ENCODE results near the gene UBL7.
A peak's percentile ranks its signal among the peaks of the same experiment; 100 is the strongest.

UBL7 gene

GRCh38 chr15:74438721-74439316 is 22.1 kb downstream of the UBL7 start:
- DNase-seq: peak; percentile 86

- no peak for DNase-seq
These were observed 22.8 kb downstream of the UBL7 start for GRCh38 chr15:74438206-74438605.

GRCh38 chr15:74434263-74435136 is 26.5 kb downstream of the UBL7 start:
- peak; percentile 26 for DNase-seq

GRCh38 chr15:74433592-74434262 is 27.2 kb downstream of the UBL7 start, which contains the start of gene SEMA7A:
SEMA7A (minus strand) TSS chr15:74433958; CDS start chr15:74433918, 40 bp downstream.
- peak; percentile 85 for DNase-seq

GRCh38 chr15:74432968-74433591 is 27.9 kb downstream of the UBL7 start:
- DNase-seq: no peak

- DNase-seq: no peak
These were observed 28.5 kb downstream of the UBL7 start for GRCh38 chr15:74432271-74432967.

GRCh38 chr15:74431645-74432044 is 29.3 kb downstream of the UBL7 start:
- DNase-seq: no peak

GRCh38 chr15:74431116-74431515 is 29.8 kb downstream of the UBL7 start:
- no peak for DNase-seq

- DNase-seq: no peak
These were observed 30.4 kb downstream of the UBL7 start for GRCh38 chr15:74430510-74430951.

- no peak for DNase-seq
These were observed 31.1 kb downstream of the UBL7 start for GRCh38 chr15:74429781-74430400.

GRCh38 chr15:74428970-74429780 is 31.8 kb downstream of the UBL7 start:
- no peak for DNase-seq

GRCh38 chr15:74428442-74428787 is 32.5 kb downstream of the UBL7 start:
- no peak for DNase-seq

- no peak for DNase-seq
These were observed 33.1 kb downstream of the UBL7 start for GRCh38 chr15:74427607-74428441.

GRCh38 chr15:74426404-74427281 is 34.3 kb downstream of the UBL7 start:
- DNase-seq: no peak

GRCh38 chr15:74425630-74426029 is 35.3 kb downstream of the UBL7 start:
- peak; percentile 41 for DNase-seq

- no peak for DNase-seq
These were observed 35.9 kb downstream of the UBL7 start for GRCh38 chr15:74424901-74425528.

- peak; percentile 71 for DNase-seq
These were observed 37.3 kb downstream of the UBL7 start for GRCh38 chr15:74423431-74424257.

Data from hematopoietic multipotent progenitor cell treated with erythropoietin and hydrocortisone succinate and interleukin-3 and kit ligand, for 8 days (in vitro differentiated cells).